Panc1 (cell line): ENCODE measurements around the gene POLD1.

Experiments
- TCF7L2 ChIP-seq: IDR thresholded peaks from 2 replicates; pipeline ENCODE4 v1.6.1; 2011; ENCODE audit warnings: mild to moderate bottlenecking, low read depth, low read length, inconsistent platforms
- TF ChIP-seq, protein P1 (sequence below): fragments of 450-650 bp; IDR thresholded peaks from 2 replicates; pipeline ENCODE4 v1.5.1; 2017; ENCODE audit warnings: mild to moderate bottlenecking

DNA sequence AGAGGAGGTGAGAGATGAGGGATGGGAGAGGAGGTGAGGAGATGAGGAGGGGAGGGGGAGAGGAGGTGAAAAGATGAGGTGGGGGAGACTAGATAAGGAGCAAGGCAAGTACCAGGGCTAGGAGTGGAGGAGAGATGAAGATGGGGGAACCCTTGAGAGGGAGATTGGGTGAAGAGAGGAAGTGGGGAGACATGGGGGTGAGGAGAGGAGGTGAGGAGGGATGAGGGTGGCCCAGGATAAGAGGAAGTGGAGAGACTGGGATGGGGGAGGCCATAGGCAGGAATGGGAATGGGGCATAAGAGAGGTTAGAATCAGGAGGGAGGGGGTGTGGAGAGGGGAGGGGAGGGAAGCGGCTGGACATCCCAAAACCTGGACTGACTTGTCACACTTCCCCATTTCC lies 75.5 kb downstream of the POLD1 start:
- TF ChIP-seq, protein P1, sequence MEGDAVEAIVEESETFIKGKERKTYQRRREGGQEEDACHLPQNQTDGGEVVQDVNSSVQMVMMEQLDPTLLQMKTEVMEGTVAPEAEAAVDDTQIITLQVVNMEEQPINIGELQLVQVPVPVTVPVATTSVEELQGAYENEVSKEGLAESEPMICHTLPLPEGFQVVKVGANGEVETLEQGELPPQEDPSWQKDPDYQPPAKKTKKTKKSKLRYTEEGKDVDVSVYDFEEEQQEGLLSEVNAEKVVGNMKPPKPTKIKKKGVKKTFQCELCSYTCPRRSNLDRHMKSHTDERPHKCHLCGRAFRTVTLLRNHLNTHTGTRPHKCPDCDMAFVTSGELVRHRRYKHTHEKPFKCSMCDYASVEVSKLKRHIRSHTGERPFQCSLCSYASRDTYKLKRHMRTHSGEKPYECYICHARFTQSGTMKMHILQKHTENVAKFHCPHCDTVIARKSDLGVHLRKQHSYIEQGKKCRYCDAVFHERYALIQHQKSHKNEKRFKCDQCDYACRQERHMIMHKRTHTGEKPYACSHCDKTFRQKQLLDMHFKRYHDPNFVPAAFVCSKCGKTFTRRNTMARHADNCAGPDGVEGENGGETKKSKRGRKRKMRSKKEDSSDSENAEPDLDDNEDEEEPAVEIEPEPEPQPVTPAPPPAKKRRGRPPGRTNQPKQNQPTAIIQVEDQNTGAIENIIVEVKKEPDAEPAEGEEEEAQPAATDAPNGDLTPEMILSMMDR, result no peak
- no peak for TF ChIP-seq TCF7L2
